GM13977 (cell line): ENCODE data around the gene CADM2.
"Not testable (repeated sequence)": the region's sequence is repeated elsewhere in the genome, so short reads cannot be mapped to it uniquely, and the experiment has no call there.

ENCODE experiments used
- DNase-seq: peaks from one replicate; pipeline ENCODE4 v3.0.0; 2012; ENCODE audit warnings: low spot score
- CTCF ChIP-seq: IDR thresholded peaks from 2 replicates; pipeline ENCODE4 v1.5.1; 2012; ENCODE audit warnings: mild to moderate bottlenecking, control low read depth; ENCODE audit not compliant: insufficient read depth; ENCODE audit errors: extremely low read depth, missing control alignments
- in situ Hi-C: fragments of 300-500 bp; cut with MboI; formaldehyde crosslinking; loops from one replicate; pipeline ENCODE4 v1.12.0; 2022; ENCODE audit warnings: low sequenced_read_pairs, low pct_unique_long_range_greater_than_20kb, mixed read lengths, inconsistent platforms; ENCODE audit not compliant: unreplicated experiment

Gene CADM2

GRCh38 chr3:85120879-85121278 is 162.1 kb downstream of the CADM2 start:
- no peak for TF ChIP-seq CTCF
- in situ Hi-C loops = no loop called here
- DNase-seq = no peak

DNA sequence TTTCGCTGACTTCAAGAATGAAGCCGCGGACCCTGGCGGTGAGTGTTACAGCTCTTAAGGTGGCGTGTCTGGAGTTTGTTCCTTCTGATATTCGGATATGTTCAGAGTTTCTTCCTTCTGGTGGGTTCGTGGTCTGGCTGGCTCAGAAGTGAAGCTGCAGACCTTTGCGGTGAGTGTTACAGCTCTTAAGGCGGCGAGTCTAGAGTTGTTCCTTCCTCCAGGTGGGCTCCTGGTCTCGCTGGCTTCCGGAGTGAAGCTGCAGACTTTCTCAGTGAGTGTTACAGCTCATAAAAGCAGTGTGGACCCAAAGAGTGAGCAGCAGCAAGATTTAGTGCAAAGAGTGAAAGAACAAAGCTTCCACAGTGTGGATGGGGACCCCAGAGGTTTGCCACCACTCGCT is 174.1 kb downstream of the CADM2 start:
- DNase-seq, in situ Hi-C loops: not testable (repeated sequence)

DNA sequence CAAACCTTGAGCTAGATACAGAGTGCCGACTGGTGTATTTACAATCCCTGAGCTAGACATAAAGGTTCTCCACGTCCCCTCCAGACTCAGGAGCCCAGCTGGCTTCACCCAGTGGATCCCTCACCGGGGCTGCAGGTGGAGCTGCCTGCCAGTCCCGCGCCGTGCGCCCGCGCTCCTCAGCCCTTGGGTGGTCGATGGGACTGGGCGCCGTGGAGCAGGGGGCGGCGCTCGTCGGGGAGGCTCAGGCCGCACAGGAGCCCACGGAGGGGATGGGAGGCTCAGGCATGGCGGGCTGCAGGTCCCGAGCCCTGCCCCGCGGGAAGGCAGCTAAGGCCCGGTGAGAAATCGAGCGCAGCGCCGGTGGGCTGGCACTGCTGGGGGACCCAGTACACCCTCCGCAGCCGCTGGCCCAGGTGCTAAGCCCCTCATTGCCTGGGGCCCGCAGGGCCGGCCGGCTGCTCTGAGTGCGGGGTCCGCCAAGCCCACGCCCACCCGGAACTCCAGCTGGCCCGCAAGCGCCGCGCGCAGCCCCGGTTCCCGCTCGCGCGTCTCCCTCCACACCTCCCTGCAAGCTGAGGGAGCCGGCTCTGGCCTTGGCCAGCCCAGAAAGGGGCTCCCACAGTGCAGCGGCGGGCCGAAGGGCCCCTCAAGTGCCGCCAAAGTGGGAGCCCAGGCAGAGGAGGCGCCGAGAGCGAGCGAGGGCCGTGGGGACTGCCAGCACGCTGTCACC is 175.1 kb downstream of the CADM2 start:
- DNase-seq, in situ Hi-C loops: not testable (repeated sequence)

GRCh38 chr3:85142626-85143025 is 183.8 kb downstream of the CADM2 start:
- TF ChIP-seq CTCF = no peak
- in situ Hi-C loops = no loop called here
- DNase-seq = no peak

- no peak for DNase-seq
- no peak for TF ChIP-seq CTCF
- in situ Hi-C loops = no loop called here
Observed at GRCh38 chr3:85148036-85148435, 189.2 kb downstream of the CADM2 start.

GRCh38 chr3:85151555-85151954 is 192.8 kb downstream of the CADM2 start:
- no peak for TF ChIP-seq CTCF
- no peak for DNase-seq
- in situ Hi-C loops = no loop called here

DNA sequence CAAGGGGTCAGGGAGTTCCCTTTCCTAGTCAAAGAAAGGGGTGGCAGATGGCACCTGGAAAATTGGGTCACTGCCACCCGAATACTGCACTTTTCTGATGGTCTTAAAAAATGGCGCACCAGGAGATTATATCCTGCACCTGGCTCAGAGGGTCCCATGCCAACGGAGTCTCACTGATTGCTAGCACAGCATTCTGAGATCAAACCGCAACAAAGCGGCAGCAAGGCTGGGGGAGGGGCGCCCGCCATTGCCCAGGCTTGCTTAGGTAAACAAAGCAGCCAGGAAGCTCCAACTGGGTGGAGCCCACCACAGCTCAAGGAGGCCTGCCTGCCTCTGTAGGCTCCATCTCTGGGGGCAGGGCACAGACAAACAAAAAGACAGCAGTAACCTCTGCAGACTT is 194.5 kb downstream of the CADM2 start:
- DNase-seq, in situ Hi-C loops: not testable (repeated sequence)

DNA sequence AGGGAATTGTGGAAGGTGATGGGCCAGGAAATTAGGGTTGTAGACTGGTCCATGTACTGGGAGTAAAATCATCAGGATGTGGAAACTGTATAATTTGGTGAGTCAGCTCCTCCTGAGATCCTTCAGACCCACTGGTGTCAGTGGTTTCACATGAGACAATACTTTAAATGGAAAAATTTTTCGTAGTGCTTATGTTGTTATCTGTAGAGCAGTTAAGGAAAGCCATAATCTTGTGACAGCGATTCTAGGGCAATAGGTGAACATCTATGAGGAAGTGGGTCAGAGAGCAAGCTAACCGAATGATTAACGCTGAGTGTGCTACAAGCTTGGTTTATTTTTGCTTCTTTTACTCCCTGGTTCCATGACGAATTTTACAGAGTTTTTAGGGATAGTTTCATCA is 200.6 kb downstream of the CADM2 start:
- in situ Hi-C loops = no loop called here
- DNase-seq = no peak
- no peak for TF ChIP-seq CTCF
